GM18507 (cell line): Measurements from ENCODE around the gene SSH2.

Experiments used
- DNase-seq: peaks from one replicate; pipeline ENCODE4 v3.0.0; 2011; ENCODE audit warnings: low read depth; ENCODE audit not compliant: insufficient read length; ENCODE audit errors: extremely low spot score
- FAIRE-seq: peaks from 2 replicates; lab custom pipeline; 2011; peaks lifted over from hg19 to GRCh38; lab: Jason Lieb, UNC

SSH2 gene

GRCh38 chr17:29719469-29719868 is 210.6 kb downstream of the SSH2 start:
- DNase-seq (no peak), FAIRE-seq (no peak)

GRCh38 chr17:29718446-29719039 is 211.5 kb downstream of the SSH2 start:
- no peak for FAIRE-seq
- no peak for DNase-seq

- no peak for FAIRE-seq
- no peak for DNase-seq
Observed at GRCh38 chr17:29717817-29718216, 212.2 kb downstream of the SSH2 start.

DNA sequence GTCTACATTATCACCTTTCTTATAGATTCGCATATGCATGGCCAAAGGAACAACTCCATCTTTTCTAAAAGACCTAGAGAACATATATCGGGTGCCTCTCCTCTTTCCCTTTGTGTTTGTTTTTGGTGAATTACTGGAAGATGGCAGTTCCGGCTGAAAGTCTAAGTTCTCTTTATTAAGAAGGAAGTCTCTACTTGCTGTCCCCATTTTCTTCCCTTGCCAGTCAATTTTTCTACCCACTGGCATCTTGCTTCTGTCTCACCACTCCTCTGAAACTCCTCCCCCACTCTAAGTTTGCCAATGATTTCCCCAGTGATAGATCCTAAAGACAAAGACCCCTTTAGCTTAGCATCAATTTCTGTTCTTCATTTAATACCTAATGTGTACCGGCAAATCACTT is 213.5 kb downstream of the SSH2 start:
- DNase-seq (no peak), FAIRE-seq (no peak)

GRCh38 chr17:29715680-29716079 is 214.3 kb downstream of the SSH2 start:
- FAIRE-seq (no peak), DNase-seq (no peak)

GRCh38 chr17:29714146-29714545 is 215.9 kb downstream of the SSH2 start:
- DNase-seq (no peak), FAIRE-seq (peak; percentile 78)

- FAIRE-seq = peak; percentile 73
Observed at GRCh38 chr17:29713626-29714025, 216.4 kb downstream of the SSH2 start.

DNA sequence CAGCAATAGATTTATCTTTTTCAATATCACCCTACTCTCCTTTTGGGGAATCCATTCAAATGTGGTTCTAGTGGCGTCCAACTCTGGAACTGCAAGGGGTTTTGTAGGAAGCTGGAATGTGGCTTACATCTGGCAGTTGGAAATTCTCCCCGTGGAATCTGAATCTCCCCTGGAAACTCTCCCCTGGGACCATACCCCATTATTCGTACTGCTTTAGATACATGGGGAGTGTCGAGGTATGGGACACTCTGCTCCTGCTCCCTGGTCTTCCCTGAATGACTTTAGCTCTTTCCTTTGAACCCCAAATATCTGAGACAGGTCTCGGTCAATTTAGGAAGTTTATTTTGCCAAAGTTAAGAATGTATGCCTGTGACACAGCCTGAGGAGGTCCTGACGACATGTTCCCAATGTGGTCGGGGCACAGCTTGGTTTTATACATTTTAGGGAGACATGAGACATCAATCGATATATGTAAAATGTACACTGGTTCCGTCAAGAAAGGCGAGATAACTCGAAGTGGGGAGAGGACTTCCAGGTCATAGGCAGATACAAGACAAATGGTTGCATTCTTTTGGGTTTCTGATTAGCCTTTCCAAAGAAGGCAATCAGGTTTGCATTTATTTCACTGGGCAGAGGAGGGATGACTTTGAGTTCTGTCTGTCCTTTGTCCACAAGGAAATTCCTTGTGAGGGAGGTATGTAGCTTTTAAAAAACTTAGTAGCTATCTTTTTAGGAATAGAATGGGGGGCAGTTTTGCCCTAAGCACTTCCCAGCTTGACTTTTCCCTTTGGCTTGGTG is 218.2 kb downstream of the SSH2 start:
- no peak for DNase-seq
- FAIRE-seq = no peak

More at GRCh38 chr17:29713626-29714025, 216.4 kb downstream of the SSH2 start:
- no peak for DNase-seq

DNA sequence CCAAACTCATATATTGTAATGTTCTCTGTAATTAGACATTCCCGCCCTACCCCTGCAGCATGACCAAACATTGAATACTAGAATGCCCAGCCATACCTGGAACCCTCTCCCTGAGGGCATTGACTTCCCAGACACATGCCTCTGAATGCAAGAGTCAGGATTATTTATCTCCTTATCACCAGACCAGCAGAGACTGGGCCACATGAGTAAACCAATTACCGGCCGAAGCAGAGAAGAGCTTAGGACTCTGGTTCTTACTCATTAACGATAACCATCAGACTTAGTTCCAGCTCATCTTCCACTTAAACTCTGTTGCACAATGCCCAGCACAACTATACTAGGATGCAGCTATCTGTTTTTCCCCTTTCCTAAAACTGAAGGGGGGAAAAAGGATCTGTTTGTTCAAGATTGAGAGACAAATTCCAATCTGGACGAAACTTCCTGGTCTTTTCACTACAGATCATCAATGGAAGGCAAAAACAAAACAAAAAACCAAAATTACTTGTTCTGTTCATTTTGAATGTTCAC is 219.1 kb downstream of the SSH2 start:
- FAIRE-seq (no peak), DNase-seq (no peak)

DNA sequence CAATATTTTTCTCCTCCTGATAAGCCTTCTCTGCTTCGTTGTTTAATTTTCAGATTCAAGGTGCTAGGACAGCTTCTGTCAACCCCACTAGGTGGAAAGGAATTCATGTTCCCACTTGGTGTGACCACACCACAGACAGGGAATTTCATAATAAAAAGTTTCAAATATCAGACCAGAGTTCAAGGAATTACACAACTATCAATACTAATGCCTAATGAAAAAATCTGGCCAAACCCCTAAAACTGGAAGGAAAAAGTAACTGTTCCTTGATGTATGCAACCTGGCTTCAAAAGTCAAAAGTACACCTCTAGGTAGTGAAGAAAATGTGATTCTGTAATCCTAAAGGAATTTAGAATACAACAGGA is 219.5 kb downstream of the SSH2 start:
- FAIRE-seq (no peak), DNase-seq (no peak)

- no peak for FAIRE-seq
- DNase-seq = no peak
Observed at GRCh38 chr17:29709866-29710519, 220.0 kb downstream of the SSH2 start.

DNA sequence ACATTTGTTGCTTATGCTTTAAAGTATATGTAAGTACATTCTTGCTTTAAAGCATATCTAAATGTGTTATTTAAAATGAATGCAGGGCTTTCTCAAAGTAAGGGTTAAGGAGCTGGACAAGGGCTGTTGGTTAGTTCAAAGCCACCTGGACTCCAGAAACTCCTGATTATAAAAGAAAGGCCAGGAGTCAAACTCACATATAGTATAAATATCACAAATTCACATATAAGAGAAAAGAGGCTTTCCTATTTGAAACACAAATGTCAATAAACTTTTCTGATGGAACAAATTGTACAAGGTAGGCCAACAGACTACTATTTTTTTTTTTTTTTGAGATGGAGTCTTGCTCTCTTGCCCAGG is 222.8 kb downstream of the SSH2 start:
- DNase-seq (no peak), FAIRE-seq (no peak)

- FAIRE-seq = no peak
- DNase-seq = no peak
Observed at GRCh38 chr17:29706045-29706431, 224.0 kb downstream of the SSH2 start.

- FAIRE-seq (peak; percentile 15), DNase-seq (no peak)
Observed at GRCh38 chr17:29705386-29705785, 224.6 kb downstream of the SSH2 start.

GRCh38 chr17:29699283-29699682 is 230.7 kb downstream of the SSH2 start:
- no peak for FAIRE-seq
- no peak for DNase-seq

DNA sequence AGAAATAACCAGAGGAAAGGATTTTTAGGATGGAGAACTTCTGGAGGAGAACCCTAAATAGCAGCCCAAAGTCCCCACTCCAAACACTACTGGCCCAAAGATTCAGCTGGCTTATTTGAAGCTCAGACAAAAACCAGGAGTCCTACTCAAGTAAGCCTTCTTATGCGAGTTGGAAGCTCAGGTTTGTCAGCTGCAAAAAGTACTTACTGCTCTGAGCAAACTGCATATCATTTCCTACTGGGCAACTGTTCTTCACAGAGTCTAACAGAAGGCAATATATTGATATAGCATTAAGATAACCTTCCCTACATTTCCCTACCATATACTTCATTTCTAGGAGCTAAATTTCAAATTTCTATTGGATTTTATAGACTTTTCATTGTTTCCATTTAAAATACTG is 231.2 kb downstream of the SSH2 start:
- DNase-seq (no peak), FAIRE-seq (no peak)

DNA sequence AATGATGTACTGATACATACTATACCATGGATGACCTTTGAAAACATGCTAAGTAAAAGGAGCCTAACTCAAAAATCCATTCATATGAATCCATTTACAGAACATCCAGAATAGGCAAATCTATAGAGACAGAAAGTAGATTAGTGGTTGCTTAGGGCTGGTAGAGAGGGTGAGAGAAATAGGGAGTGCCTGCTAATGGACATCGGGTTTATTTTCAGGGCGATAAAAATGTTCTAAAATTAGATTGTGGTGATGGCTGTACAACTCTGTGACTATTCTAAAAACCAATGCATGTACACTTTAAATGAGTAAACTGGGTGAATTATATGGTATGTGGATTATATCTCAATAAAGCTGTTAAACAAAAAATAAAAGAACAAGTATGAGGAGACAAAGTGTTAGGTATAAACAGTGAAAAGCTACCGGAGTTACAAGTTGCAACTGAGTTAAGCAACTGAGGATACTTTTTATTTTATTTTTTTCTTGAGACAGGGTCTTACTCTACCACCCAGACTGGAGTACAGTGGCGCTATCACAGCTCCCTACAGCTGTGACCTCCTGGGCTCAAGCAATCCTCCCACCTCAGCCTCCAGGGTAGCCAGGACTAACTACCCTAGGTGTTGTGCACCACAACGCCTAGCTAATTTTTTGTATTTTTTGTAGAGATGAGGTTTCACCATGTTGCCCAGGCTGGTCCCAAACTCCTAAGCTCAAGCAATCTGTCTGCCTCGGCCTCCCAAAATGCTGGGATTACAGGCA is 231.8 kb downstream of the SSH2 start:
- FAIRE-seq (no peak), DNase-seq (no peak)

DNA sequence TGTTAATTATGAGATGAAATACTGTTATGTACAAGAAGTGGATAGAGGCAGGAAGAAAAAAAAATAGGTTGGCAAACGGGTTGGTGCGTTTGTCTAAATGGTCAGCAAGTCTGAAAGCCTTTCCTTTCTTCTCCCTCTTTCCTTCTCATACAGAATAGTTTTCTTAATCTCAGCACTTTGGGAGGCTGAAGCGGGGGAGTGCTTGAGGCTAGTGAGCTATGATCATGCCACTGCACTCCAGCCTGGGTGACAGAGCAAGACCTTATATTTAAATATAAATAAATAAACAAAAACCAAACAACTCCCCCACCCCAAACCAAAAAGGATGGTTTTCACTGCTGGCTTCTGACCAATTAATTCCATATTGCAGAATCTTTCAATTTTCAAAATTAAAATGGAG is 232.7 kb downstream of the SSH2 start:
- DNase-seq (no peak), FAIRE-seq (no peak)

DNA sequence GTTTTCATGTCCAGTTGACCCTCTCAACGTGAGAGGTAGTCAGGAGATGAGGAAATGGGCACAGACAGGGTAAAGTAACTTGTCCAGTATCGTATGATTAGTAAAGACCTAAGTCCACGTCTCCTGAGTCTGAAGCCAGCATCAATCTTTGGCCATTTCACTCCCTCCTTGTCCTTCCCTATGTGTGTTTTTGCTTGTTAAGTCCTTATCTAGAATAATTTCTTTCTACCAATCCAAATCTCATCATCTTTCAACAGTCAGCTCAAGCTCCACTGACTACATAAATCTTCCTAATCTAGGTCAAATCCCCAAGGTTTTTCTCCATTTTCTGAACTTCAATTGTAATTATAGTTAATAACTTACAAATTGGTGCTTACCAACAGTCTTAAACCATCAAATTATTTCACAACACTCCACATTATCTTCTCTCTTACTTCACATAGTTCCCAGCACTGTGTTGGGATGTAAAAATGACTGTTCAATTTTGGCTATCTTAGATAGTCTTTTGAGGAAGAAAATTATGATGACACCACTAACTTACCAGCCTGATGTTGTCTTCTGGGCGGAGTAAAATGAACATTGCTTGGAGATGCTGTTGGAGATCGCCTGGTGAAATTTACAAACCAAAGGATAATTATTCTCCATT is 235.0 kb downstream of the SSH2 start:
- FAIRE-seq = no peak

GRCh38 chr17:29693751-29694150 is 236.3 kb downstream of the SSH2 start:
- DNase-seq (no peak), FAIRE-seq (no peak)

More for the DNA sequence above, 235.0 kb downstream of the SSH2 start:
- no peak for DNase-seq
